ENCODE data around the gene CAD.

CAD gene

DNA sequence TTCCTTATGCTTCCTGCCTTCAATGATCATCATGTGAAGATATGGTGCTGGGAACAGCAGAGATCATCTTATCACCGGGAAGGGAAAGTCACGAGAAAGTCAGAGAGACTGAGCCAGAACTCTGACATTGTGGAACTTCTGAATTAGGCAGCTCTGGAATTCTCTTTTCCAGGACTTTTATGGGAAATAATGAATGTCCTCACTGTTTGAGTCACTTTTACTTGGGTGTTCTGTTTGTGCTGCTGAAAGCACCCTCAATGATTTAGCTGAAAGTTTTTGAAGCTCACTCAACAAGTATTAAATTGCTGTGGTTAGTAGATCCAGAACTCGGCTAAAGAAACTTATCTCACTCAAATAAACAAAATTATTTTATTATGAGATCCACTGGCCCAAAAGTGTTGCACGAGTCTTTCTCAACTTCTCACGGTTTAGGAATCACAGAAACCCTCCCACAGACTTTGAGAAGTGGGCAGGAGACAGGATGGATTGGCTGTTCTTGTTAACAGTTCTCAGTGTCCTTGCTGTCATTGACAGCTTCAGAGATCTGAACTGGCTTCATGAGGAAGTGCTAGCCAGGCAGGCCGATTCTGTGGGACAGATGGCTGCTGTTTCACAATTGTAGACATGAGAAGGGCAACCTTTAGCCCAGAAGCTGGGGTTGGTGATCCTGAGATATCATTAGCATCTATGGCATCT is 31.7 kb upstream of the CAD start:
- TF ChIP-seq, protein P1, sequence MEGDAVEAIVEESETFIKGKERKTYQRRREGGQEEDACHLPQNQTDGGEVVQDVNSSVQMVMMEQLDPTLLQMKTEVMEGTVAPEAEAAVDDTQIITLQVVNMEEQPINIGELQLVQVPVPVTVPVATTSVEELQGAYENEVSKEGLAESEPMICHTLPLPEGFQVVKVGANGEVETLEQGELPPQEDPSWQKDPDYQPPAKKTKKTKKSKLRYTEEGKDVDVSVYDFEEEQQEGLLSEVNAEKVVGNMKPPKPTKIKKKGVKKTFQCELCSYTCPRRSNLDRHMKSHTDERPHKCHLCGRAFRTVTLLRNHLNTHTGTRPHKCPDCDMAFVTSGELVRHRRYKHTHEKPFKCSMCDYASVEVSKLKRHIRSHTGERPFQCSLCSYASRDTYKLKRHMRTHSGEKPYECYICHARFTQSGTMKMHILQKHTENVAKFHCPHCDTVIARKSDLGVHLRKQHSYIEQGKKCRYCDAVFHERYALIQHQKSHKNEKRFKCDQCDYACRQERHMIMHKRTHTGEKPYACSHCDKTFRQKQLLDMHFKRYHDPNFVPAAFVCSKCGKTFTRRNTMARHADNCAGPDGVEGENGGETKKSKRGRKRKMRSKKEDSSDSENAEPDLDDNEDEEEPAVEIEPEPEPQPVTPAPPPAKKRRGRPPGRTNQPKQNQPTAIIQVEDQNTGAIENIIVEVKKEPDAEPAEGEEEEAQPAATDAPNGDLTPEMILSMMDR (IDR thresholded peaks at IDR 0.05): no peak
- peak overlapping the region; percentile 59 to 66 for H3K27ac ChIP-seq
- H3K9me3 ChIP-seq: no peaks in the 10 kb centered on the region
- no peaks in the 10 kb centered on the region for H3K27me3 ChIP-seq
- peak; percentile 81 to 84 for DNase-seq
- intact Hi-C loops (cut with DNase I; ENCODE audit: low total_unique reads): no loop called here
- H3K4me1 ChIP-seq: peaks cover 0 to 38% (median 1%) of the 10 kb centered on the region in 4 donors
- H3K4me3 ChIP-seq: no peak overlapping the region
- no peaks in the 10 kb centered on the region for H3K36me3 ChIP-seq

DNA sequence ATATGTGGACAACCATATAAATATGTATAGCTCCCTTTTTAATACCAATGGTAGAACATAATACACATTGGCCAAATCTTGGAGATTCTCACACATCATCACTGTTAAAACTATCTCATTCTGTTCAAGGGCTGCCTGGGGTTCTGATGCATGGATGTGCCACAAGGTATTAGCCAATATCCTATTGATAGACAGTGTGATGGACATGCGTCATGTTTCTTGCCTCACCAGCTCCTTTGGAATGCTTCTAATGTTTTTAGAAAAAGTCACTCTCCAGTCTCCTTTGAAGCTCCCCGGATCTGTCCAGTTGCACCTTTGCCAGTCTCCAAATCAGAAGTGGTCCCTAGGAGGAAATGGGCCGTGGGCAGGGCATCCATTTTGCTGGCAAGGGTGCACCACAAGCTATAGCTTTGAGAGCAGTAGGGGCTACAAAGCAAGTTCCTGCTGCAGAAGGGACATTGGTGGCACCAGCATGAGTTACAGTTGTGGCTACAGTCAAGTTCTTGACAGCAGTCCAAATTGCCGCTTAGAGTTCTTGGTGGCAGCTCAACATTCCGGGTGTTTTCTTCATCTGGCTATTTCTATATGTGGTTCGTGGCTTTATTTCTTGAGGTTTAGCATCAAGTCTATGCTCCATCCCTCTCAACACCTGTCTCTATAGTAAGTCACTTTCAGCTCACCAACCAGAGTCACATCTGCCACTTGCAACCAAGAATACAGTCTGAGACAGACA is 30.4 kb upstream of the CAD start:
- H3K27me3 ChIP-seq: peaks cover 0 to 7% of the 10 kb centered on the region in 2 donors
- H3K9me3 ChIP-seq: no peaks in the 10 kb centered on the region
- no peaks in the 10 kb centered on the region for H3K36me3 ChIP-seq
- peak overlapping the region; percentile 59 to 66 for H3K27ac ChIP-seq
- H3K4me1 ChIP-seq: peaks cover 0 to 33% (median 1%) of the 10 kb centered on the region in 4 donors
- no peak overlapping the region for H3K4me3 ChIP-seq
- TF ChIP-seq, protein P1 (IDR thresholded peaks at IDR 0.05): no peak
- intact Hi-C loops (cut with DNase I; ENCODE audit: low total_unique reads): no loop called here
- peak in 1 of 2 donors; percentile 2 for DNase-seq

DNA sequence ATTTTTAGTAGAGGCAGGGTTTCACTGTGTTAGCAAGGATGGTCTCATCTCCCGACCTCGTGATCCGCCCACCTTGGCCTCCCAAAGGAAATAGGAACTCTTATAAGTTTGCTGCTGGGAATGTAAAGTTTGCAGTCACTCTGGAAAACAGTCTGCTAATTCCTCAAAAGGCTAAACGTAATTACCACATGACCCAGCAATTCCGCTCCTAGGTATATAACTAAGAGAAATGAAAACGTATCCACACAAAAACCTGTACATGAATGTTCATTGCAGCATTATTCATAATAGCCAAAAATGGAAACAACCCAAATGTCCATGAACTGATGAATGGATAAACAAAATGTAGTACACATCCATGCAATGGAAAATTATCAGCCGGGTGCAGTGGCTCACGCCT is 27.2 kb upstream of the CAD start:
- no peak overlapping the region for H3K4me3 ChIP-seq
- intact Hi-C loops (cut with DNase I; ENCODE audit: low total_unique reads): loop anchor here (5.0 kb wide), 1 partner anchor 93 kb away; no protein-coding TSS in a partner anchor
- no peak overlapping the region for H3K27ac ChIP-seq
- peaks cover 0 to 23% (median 1%) of the 10 kb centered on the region in 4 donors for H3K4me1 ChIP-seq
- TF ChIP-seq, protein P1 (IDR thresholded peaks at IDR 0.05): no peak
- no peaks in the 10 kb centered on the region for H3K9me3 ChIP-seq
- DNase-seq: no peak
- peaks cover 0 to 17% of the 10 kb centered on the region in 2 donors for H3K27me3 ChIP-seq
- H3K36me3 ChIP-seq: no peaks in the 10 kb centered on the region

DNA sequence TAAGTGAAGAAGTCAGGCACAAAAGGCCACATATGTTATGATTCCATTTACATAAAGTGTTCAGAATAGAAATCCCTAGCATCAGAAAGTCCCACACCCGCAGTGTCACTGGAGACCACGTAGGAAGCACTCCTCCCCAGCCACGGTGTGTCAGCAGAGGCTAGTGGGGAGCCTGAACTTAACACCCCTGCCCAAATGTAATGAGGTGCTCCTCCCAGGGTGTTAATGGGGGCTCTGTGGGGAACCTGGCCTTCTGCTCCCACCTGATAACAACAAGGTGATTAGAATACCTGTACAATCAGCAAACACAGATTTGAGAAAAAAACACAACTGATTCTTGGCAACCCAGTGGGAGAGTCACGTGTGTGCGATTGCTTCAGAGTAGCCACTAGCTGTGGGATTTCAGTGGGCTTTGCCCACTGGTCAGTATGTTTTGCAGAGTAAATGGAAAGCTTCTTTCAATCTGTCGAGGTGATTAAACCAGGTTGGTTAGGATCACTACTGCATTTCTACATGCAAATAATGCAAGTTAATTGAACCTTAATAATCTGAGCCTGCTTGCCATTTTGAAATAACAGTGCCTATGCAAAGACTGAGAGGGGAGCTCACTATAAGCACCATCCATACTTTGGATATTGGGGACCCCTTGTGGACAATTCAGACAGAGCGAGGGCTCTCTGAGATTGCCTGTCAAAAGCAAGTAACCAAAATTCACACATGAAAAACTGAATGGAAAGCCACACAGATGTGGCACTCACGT is 25.9 kb upstream of the CAD start:
- DNase-seq: peak in 1 of 2 donors; percentile 67
- intact Hi-C loops (cut with DNase I; ENCODE audit: low total_unique reads): loop anchor here (5.0 kb wide), 1 partner anchor 94 kb away; no protein-coding TSS in a partner anchor

More for the DNA sequence above, 25.9 kb upstream of the CAD start:
- Histone ChIP-seq H3K36me3 (no peaks in the 10 kb centered on the region), H3K9me3 (no peaks in the 10 kb centered on the region), H3K27ac (no peak overlapping the region), H3K4me3 (no peak overlapping the region), H3K27me3 (peaks cover 0 to 17% of the 10 kb centered on the region in 2 donors), H3K4me1 (peaks cover 0 to 10% (median 0%) of the 10 kb centered on the region in 4 donors)
- TF ChIP-seq, protein P1 (IDR thresholded peaks at IDR 0.05): peak; percentile 47 to 58
